CD4-positive, alpha-beta memory T cell (primary cell): ENCODE results near the gene PRDX3. TPM values are rescaled to one million over a fixed set of nuclear protein-coding genes. Genes with fewer than 3 reads are reported as not detected.
"Not testable (repeated sequence)": the region's sequence is repeated elsewhere in the genome, so short reads cannot be mapped to it uniquely, and the experiment has no call there.

ENCODE experiments used
- CTCF ChIA-PET: fragments of 350-600 bp; sonication (Branson Sonifier 250); formaldehyde crosslinking; loops from one replicate; lab custom pipeline; 2021; ENCODE audit warnings: inconsistent platforms; ENCODE audit not compliant: partially characterized antibody; lab: Charles Lee
- POLR2A ChIA-PET: fragments of 350-600 bp; sonication (Branson Sonifier 250); formaldehyde crosslinking; loops from one replicate; lab custom pipeline; 2021; ENCODE audit not compliant: partially characterized antibody; lab: Charles Lee
- DNase-seq, 5 donors: peaks; one replicate each; pipeline versions ENCODE4 v3.0.0 to v3.0.0-alpha.2; 2020 to 2022; ENCODE audit warnings: mixed read lengths in 1 of 5
- H3K27ac ChIP-seq: one replicate; pipeline ENCODE4 v1.7.0; 2013; ENCODE audit warnings: low read depth, low read length
- H3K27me3 ChIP-seq: 2 replicates; pipeline ENCODE4 v1.7.0; 2013; ENCODE audit warnings: mild to moderate bottlenecking, low read length, moderate library complexity; ENCODE audit not compliant: insufficient read depth
- H3K36me3 ChIP-seq: 2 replicates; pipeline ENCODE4 v1.7.0; 2013; ENCODE audit warnings: mild to moderate bottlenecking, low read length, moderate library complexity; ENCODE audit not compliant: insufficient read depth
- H3K4me1 ChIP-seq: 2 replicates; pipeline ENCODE4 v1.7.0; 2013; ENCODE audit warnings: mild to moderate bottlenecking, low read length, moderate library complexity; ENCODE audit not compliant: insufficient read depth
- H3K4me3 ChIP-seq, 2 donors: one replicate each; pipeline ENCODE4 v1.7.0; 2013; ENCODE audit warnings: low read length in 2 of 2, mild to moderate bottlenecking in 1 of 2
- H3K9me3 ChIP-seq, 2 donors: one replicate each; pipeline ENCODE4 v1.7.0; 2013; ENCODE audit warnings: low read length in 2 of 2, control low read depth in 1 of 2; ENCODE audit not compliant: control insufficient read depth in 1 of 2
- H3K27ac Mint-ChIP-seq, 7 donors: one replicate each; pipeline ENCODE4 v1.8.0; 2020 to 2021; ENCODE audit warnings: mixed read lengths in 7 of 7, mild to moderate bottlenecking in 6 of 7, inconsistent platforms in 3 of 7, moderate library complexity in 3 of 7
- H3K27me3 Mint-ChIP-seq, 2 donors: one replicate each; pipeline ENCODE4 v1.8.0; 2020 to 2021; ENCODE audit warnings: mixed read lengths in 2 of 2
- H3K36me3 Mint-ChIP-seq, 2 donors: one replicate each; pipeline ENCODE4 v1.8.0; 2020 to 2021; ENCODE audit warnings: mixed read lengths in 2 of 2, inconsistent platforms in 1 of 2, mild to moderate bottlenecking in 1 of 2
- H3K4me1 Mint-ChIP-seq, 4 donors: one replicate each; pipeline ENCODE4 v1.8.0; 2020 to 2021; ENCODE audit warnings: mixed read lengths in 4 of 4, mild to moderate bottlenecking in 1 of 4
- H3K4me3 Mint-ChIP-seq, 8 donors: one replicate each; pipeline ENCODE4 v1.8.0; 2020 to 2021; ENCODE audit warnings: mixed read lengths in 8 of 8, mild to moderate bottlenecking in 7 of 8, moderate library complexity in 6 of 8, inconsistent platforms in 3 of 8
- H3K9me3 Mint-ChIP-seq, 8 donors: one replicate each; pipeline ENCODE4 v1.8.0; 2020 to 2021; ENCODE audit warnings: mixed read lengths in 8 of 8, mild to moderate bottlenecking in 5 of 8, inconsistent platforms in 3 of 8, moderate library complexity in 1 of 8
- intact Hi-C: fragments of 100-400 bp; cut with micrococcal nuclease; formaldehyde crosslinking; loops from one replicate; pipeline ENCODE4 v1.15.1; 2023
- polyA plus RNA-seq, 2 donors: library from polyadenylated mRNA; unstranded; fragments of 300-500 nt; fragmentation: Illumina TruSeq; gene quantifications; one replicate each; pipeline ENCODE4 v1.2.3, GENCODE V29; 2021
- total RNA-seq, 2 experiments: library from RNA; stranded (reverse); gene quantifications; one replicate each; pipeline ENCODE4 v1.2.3, GENCODE V29; 2021

The PRDX3 gene
- total and polyA plus RNA-seq, 4 experiments from 2014 or later: 34.3 to 127 (median 81.6) TPM

DNA sequence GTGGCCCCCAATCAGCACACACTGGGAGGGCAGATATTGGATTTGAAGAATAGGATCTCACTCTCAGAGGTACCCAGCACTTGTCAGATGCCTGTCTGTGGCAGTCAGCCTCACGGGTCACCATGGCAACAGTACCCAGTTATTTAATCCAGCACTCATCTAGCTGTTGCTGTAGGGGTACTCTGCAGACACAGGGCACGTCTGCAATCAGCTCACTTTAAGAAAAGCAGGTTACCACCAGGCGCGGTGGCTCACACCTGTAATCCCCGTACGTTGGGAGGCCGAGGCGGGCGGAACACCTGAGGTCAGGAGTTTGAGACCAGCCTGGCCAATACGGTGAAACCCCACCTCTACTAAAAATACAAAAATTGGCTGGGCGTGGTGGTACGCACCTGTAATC, 25.0 kb downstream of the PRDX3 start:
- ChIA-PET CTCF (interaction anchor here (0.9 kb wide), 1 partner anchor 10 kb away, joined by 4 read pairs; no protein-coding TSS in a partner anchor), POLR2A (no interaction called here)
- Histone ChIP-seq H3K27me3 (no peaks in the 10 kb centered on the region), H3K4me3 (no peak overlapping the region), H3K36me3 (peaks cover 10% of the 10 kb centered on the region), H3K9me3 (no peaks in the 10 kb centered on the region), H3K27ac (no peak overlapping the region), H3K4me1 (no peaks in the 10 kb centered on the region)
- Mint-ChIP-seq H3K9me3 (peaks cover 0 to 2% (median 0%) of the 10 kb centered on the region in 8 donors), H3K27ac (peak overlapping the region in 1 of 7 donors; percentile 41), H3K36me3 (peaks cover 36 to 56% of the 10 kb centered on the region in 2 donors), H3K4me3 (no peak overlapping the region), H3K27me3 (no peaks in the 10 kb centered on the region), H3K4me1 (peaks cover 0 to 3% (median 1%) of the 10 kb centered on the region in 4 donors)
- intact Hi-C loops: no loop called here
- DNase-seq: no peak

DNA sequence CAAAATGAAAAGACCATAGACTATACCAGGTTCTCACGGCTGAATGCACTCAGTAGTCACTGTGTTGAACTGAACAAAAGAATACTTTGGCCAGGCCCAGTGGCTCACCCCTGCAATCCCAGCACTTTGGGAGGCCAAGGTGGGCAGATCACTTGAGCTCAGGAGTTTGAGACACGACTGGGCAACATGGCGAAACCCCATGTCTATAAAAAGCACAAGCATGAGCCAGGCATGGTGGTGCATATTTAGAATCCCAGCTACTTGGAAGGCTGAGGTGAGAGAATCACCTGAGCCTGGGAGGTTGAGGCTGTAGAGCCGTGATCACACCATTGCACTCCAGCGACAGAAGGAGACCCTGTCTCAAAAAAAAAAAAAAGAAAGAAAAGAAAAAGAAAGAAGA, 25.6 kb downstream of the PRDX3 start:
- no peak for DNase-seq
- Mint-ChIP-seq H3K4me1 (peaks cover 0 to 3% (median 1%) of the 10 kb centered on the region in 4 donors), H3K27ac (peak overlapping the region in 2 of 7 donors; percentile 36 to 66), H3K36me3 (peaks cover 35 to 56% of the 10 kb centered on the region in 2 donors), H3K27me3 (no peaks in the 10 kb centered on the region), H3K9me3 (peaks cover 0 to 2% (median 0%) of the 10 kb centered on the region in 8 donors), H3K4me3 (no peak overlapping the region)
- no peaks in the 10 kb centered on the region for H3K4me1 ChIP-seq
- no peak overlapping the region for H3K4me3 ChIP-seq
- ChIA-PET POLR2A (interaction anchor here (0.6 to 1.2 kb wide), 2 partner anchors 15 to 34 kb away, joined by 3 read pairs; no protein-coding TSS in a partner anchor), CTCF (interaction anchor here (0.9 kb wide), 1 partner anchor 11 kb away, joined by 4 read pairs; no protein-coding TSS in a partner anchor)
- peaks cover 9% of the 10 kb centered on the region for H3K36me3 ChIP-seq
- no peaks in the 10 kb centered on the region for H3K9me3 ChIP-seq
- H3K27me3 ChIP-seq: no peaks in the 10 kb centered on the region
- intact Hi-C loops: no loop called here
- no peak overlapping the region for H3K27ac ChIP-seq

DNA sequence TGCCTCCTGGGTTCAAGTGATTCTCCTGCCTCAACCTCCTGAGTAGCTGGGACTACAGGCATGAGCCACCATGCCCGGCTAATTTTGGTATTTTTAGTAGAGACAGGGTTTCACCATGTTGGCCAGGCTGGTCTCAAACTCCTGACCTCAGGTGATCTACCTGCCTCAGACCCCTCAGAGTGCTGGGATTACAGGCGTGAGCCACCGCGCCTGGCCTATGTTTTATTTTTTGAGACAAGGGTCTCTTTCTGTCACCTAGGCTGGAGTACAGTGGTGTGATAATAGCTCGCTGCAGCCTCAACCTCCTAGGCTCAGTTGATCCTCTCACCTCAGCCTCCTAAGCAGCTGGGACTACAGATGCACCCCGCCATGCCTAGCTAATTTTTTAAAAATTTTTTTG, 27.0 kb downstream of the PRDX3 start:
- H3K4me1 Mint-ChIP-seq, H3K4me3 Mint-ChIP-seq, H3K4me3 ChIP-seq, H3K36me3 ChIP-seq, H3K27ac Mint-ChIP-seq, CTCF ChIA-PET, H3K27ac ChIP-seq, H3K9me3 ChIP-seq, H3K9me3 Mint-ChIP-seq, H3K27me3 ChIP-seq, intact Hi-C loops, H3K27me3 Mint-ChIP-seq, H3K4me1 ChIP-seq, DNase-seq: not testable (repeated sequence)
- POLR2A ChIA-PET: interaction anchor here (0.7 to 1.2 kb wide), 2 partner anchors 13 to 71 kb away, joined by 3 read pairs; no protein-coding TSS in a partner anchor
- peaks cover 32 to 54% of the 10 kb centered on the region in 2 donors for H3K36me3 Mint-ChIP-seq

DNA sequence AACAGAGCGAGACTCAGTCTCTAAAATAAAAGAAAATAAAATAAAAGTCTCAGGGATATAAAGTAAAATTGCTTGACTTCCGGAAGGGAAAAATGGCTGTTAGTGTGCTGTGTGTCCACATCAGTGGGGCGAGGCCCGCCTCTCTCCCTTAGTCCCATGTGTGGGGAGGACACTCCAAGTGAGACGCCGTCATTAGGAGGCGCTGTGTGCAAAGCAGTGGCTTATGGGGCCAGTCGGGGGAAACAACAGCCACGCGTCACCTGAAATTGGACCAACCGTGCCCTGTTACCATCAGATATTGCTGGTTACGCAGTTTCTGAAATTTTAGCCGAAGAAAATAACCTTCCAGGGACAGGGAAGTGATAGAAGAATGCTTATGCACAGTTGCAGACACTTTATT, 28.9 kb downstream of the PRDX3 start:
- Mint-ChIP-seq H3K9me3 (peaks cover 0 to 2% (median 0%) of the 10 kb centered on the region in 8 donors), H3K27ac (no peak overlapping the region), H3K27me3 (no peaks in the 10 kb centered on the region), H3K36me3 (peaks cover 26 to 47% of the 10 kb centered on the region in 2 donors), H3K4me3 (no peak overlapping the region), H3K4me1 (peaks cover 0 to 2% (median 0%) of the 10 kb centered on the region in 4 donors)
- intact Hi-C loops: no loop called here
- no peak overlapping the region for H3K27ac ChIP-seq
- no peaks in the 10 kb centered on the region for H3K4me1 ChIP-seq
- POLR2A ChIA-PET: no interaction called here
- no peak overlapping the region for H3K4me3 ChIP-seq
- CTCF ChIA-PET: no interaction called here
- peaks cover 9% of the 10 kb centered on the region for H3K36me3 ChIP-seq
- H3K27me3 ChIP-seq: no peaks in the 10 kb centered on the region
- no peak for DNase-seq
- no peaks in the 10 kb centered on the region for H3K9me3 ChIP-seq

GRCh38 chr10:119149157-119149556, 29.5 kb downstream of the PRDX3 start:
- Mint-ChIP-seq H3K9me3 (peaks cover 0 to 2% (median 0%) of the 10 kb centered on the region in 8 donors), H3K4me1 (peaks cover 0 to 2% (median 0%) of the 10 kb centered on the region in 4 donors), H3K27ac (no peak overlapping the region), H3K27me3 (no peaks in the 10 kb centered on the region), H3K4me3 (no peak overlapping the region), H3K36me3 (peaks cover 21 to 42% of the 10 kb centered on the region in 2 donors)
- DNase-seq: no peak
- ChIA-PET CTCF (no interaction called here), POLR2A (no interaction called here)
- Histone ChIP-seq H3K4me3 (no peak overlapping the region), H3K9me3 (no peaks in the 10 kb centered on the region), H3K27me3 (no peaks in the 10 kb centered on the region), H3K4me1 (no peaks in the 10 kb centered on the region), H3K27ac (no peak overlapping the region), H3K36me3 (peaks cover 9% of the 10 kb centered on the region)
- intact Hi-C loops: no loop called here

- POLR2A ChIA-PET: no interaction called here
- no peak overlapping the region for H3K27ac Mint-ChIP-seq
- no peak for DNase-seq
- CTCF ChIA-PET: interaction anchor here (1.5 kb wide), 1 partner anchor 55 kb away, joined by 5 read pairs; no protein-coding TSS in a partner anchor
- intact Hi-C loops: no loop called here
- peaks cover 0 to 5% (median 4%) of the 10 kb centered on the region in 4 donors for H3K4me1 Mint-ChIP-seq
- H3K27me3 Mint-ChIP-seq: no peaks in the 10 kb centered on the region
- H3K36me3 Mint-ChIP-seq: peaks cover 14 to 45% of the 10 kb centered on the region in 2 donors
- no peak overlapping the region for H3K27ac ChIP-seq
- no peak overlapping the region for H3K4me3 Mint-ChIP-seq
- H3K36me3 ChIP-seq: peaks cover 14% of the 10 kb centered on the region
- no peaks in the 10 kb centered on the region for H3K9me3 ChIP-seq
- no peaks in the 10 kb centered on the region for H3K4me1 ChIP-seq
- H3K9me3 Mint-ChIP-seq: peaks cover 0 to 3% (median 0%) of the 10 kb centered on the region in 8 donors
- no peak overlapping the region for H3K4me3 ChIP-seq
- H3K27me3 ChIP-seq: no peaks in the 10 kb centered on the region
These were observed 35.0 kb downstream of the PRDX3 start for GRCh38 chr10:119143657-119144056.

DNA sequence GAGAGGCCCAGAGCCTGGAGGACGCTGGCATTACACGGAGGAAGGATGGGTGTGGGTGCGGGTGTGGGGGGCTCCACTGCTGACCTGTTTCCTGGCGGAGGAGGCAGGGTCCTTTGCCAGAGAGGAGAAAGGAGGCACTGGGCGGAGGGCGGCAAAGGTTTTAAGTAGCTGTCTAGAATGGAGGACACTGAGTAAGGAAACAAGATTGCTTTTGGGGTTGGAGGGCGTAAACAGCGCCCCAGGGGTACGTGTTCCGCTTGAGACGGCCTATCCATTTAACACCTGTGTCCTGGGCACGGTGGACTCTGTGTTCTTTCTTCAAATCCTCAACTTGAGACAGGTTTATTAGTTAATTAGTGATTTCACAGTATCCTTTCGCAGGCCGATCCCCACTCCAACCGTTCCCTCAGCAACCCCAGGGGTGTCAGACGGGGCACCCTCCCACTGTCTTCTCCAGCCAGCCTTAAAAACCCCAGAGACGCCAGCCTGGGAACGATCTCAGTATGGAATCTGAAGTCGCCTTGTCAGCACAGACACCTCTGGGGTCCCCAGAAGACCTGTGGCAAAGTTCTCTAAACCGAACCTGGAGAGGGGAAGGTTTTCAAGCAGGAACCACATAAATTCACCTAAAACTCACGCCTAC, 37.9 kb downstream of the PRDX3 start:
- Mint-ChIP-seq H3K27me3 (no peaks in the 10 kb centered on the region), H3K9me3 (peaks cover 0 to 3% (median 0%) of the 10 kb centered on the region in 8 donors), H3K36me3 (peaks cover 6 to 34% of the 10 kb centered on the region in 2 donors), H3K27ac (peak overlapping the region in 1 of 7 donors; percentile 47), H3K4me3 (no peak overlapping the region), H3K4me1 (peaks cover 0 to 5% (median 4%) of the 10 kb centered on the region in 4 donors)
- no peak for DNase-seq
- H3K27ac ChIP-seq: no peak overlapping the region
- ChIA-PET POLR2A (no interaction called here), CTCF (interaction anchor here (0.9 to 1.6 kb wide), 4 partner anchors 10 to 403 kb away, joined by 3 to 4 read pairs (median 4); partner anchors contain the start of gene RGS10)
- intact Hi-C loops: no loop called here
- no peaks in the 10 kb centered on the region for H3K4me1 ChIP-seq
- no peak overlapping the region for H3K4me3 ChIP-seq
- H3K36me3 ChIP-seq: peaks cover 11% of the 10 kb centered on the region
- no peaks in the 10 kb centered on the region for H3K9me3 ChIP-seq
- no peaks in the 10 kb centered on the region for H3K27me3 ChIP-seq
